Naive thymus-derived CD8-positive, alpha-beta T cell (primary cell): ENCODE results near the gene OR52I1. TPM values are rescaled to one million over a fixed set of nuclear protein-coding genes. Genes with fewer than 3 reads are reported as not detected.
A peak's percentile ranks its signal among the peaks of the same experiment; 100 is the strongest.

Source experiments
- ATAC-seq, 2 donors: fragments of 150-1000 bp; cut with Tn5 transposase in 1 of 2; sonication (Bioruptor Pico), chemical (Tn5 transposase) in 1 of 2; 1 replicate in 1 of 2; 2 replicates in 1 of 2; pipeline ENCODE4 v1.10.0; 2021; ENCODE audit warnings: mild to moderate bottlenecking in 2 of 2, moderate library complexity in 2 of 2
- POLR2A ChIA-PET: fragments of 350-600 bp; sonication (Branson Sonifier 250); formaldehyde crosslinking; loops from one replicate; lab custom pipeline; 2021; ENCODE audit warnings: antibody characterized with exemption; lab: Charles Lee
- DNase-seq, 10 donors: peaks; one replicate each; pipeline versions ENCODE4 v3.0.0 to v3.0.0-alpha.2; 2020 to 2022
- H3K27ac Mint-ChIP-seq, 10 donors: one replicate each; pipeline ENCODE4 v1.8.0; 2020 to 2022; ENCODE audit warnings: mild to moderate bottlenecking in 10 of 10, mixed read lengths in 10 of 10, moderate library complexity in 4 of 10, inconsistent platforms in 1 of 10
- H3K27me3 Mint-ChIP-seq, 5 donors: one replicate each; pipeline ENCODE4 v1.8.0; 2021 to 2022; ENCODE audit warnings: mixed read lengths in 5 of 5
- H3K36me3 Mint-ChIP-seq, 3 donors: one replicate each; pipeline ENCODE4 v1.8.0; 2020 to 2022; ENCODE audit warnings: mixed read lengths in 3 of 3, mild to moderate bottlenecking in 2 of 3, inconsistent platforms in 1 of 3
- H3K4me1 Mint-ChIP-seq, 4 donors: one replicate each; pipeline ENCODE4 v1.8.0; 2021 to 2022; ENCODE audit warnings: mixed read lengths in 4 of 4
- H3K4me3 Mint-ChIP-seq, 10 donors: one replicate each; pipeline ENCODE4 v1.8.0; 2020 to 2022; ENCODE audit warnings: mild to moderate bottlenecking in 10 of 10, mixed read lengths in 10 of 10, moderate library complexity in 6 of 10, inconsistent platforms in 1 of 10
- H3K9me3 Mint-ChIP-seq, 9 donors: one replicate each; pipeline ENCODE4 v1.8.0; 2020 to 2022; ENCODE audit warnings: mixed read lengths in 9 of 9, mild to moderate bottlenecking in 3 of 9, inconsistent platforms in 1 of 9, moderate library complexity in 1 of 9
- polyA plus RNA-seq, 3 donors: library from polyadenylated mRNA; unstranded; fragments of 300-500 nt; fragmentation: Illumina TruSeq; gene quantifications; one replicate each; pipeline ENCODE4 v1.2.3, GENCODE V29; 2021
- total RNA-seq, 8 experiments: library from RNA in 2 of 8; stranded (reverse) in 2 of 8; gene quantifications; one replicate each; pipeline ENCODE4 v1.2.3 and lab custom pipeline; 2021 to 2026

OR52I1 gene
- total and polyA plus RNA-seq, 5 experiments from 2014 or later: not detected

DNA sequence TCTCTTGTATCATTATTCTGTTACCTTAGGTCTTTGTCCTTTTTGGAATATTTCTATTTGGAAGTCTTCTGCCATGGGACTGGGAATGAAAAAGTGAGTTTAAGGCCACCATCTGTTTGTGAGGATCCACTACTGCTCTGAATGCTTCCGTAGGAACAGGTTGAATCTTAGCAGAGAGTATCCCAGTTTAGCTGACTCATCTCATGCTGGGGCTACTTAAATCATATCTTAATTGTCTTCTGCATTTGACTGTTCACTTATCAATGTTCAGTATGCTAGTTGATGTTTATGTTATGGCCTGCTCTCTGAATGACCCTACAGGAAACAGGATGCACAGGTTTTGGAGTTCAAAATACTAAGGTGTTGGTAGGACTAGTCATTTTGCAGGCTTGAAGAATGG lies 13.7 kb upstream of the OR52I1 start:
- no peak overlapping the region for H3K4me3 Mint-ChIP-seq
- peaks cover 17 to 77% (median 41%) of the 10 kb centered on the region in 5 donors for H3K27me3 Mint-ChIP-seq
- POLR2A ChIA-PET: interaction anchor here (0.5 kb wide), 1 partner anchor 478 kb away, joined by 3 read pairs; no protein-coding TSS in a partner anchor

GRCh38 chr11:4581443-4581842 lies 12.4 kb upstream of the OR52I1 start, which contains the start of gene OR52I2:
Gene OR52I2, plus strand, starts transcription at chr11:4581743.
- Mint-ChIP-seq H3K27ac (peak within 1 kb of the TSS in 2 of 10 donors; percentile 0 to 25), H3K36me3 (no peaks in the 10 kb centered on the region), H3K4me1 (no peaks in the 10 kb centered on the region), H3K27me3 (peaks cover 16 to 68% (median 40%) of the 10 kb centered on the region in 5 donors), H3K9me3 (peaks cover 0 to 9% (median 0%) of the 10 kb centered on the region in 9 donors), H3K4me3 (no peak within 1 kb of the TSS)
- DNase-seq: no peak
- POLR2A ChIA-PET: no interaction called here
- ATAC-seq: no peak

More for the DNA sequence above, 13.7 kb upstream of the OR52I1 start:
- Mint-ChIP-seq H3K4me1 (peaks cover 0 to 8% (median 4%) of the 10 kb centered on the region in 4 donors), H3K36me3 (no peaks in the 10 kb centered on the region), H3K9me3 (peaks cover 0 to 9% (median 0%) of the 10 kb centered on the region in 9 donors), H3K27ac (no peak overlapping the region)
- DNase-seq (no peak), ATAC-seq (no peak)

GRCh38 chr11:4589017-4589416 lies 4.8 kb upstream of the OR52I1 start:
- H3K4me1 Mint-ChIP-seq: no peaks in the 10 kb centered on the region
- DNase-seq (no peak), ATAC-seq (no peak)
- H3K36me3 Mint-ChIP-seq: peaks cover 0 to 4% (median 0%) of the 10 kb centered on the region in 3 donors
- H3K27me3 Mint-ChIP-seq: peaks cover 6 to 21% (median 14%) of the 10 kb centered on the region in 5 donors
- POLR2A ChIA-PET: no interaction called here
- H3K4me3 Mint-ChIP-seq: no peak overlapping the region
- H3K27ac Mint-ChIP-seq: no peak overlapping the region
- no peaks in the 10 kb centered on the region for H3K9me3 Mint-ChIP-seq

DNA sequence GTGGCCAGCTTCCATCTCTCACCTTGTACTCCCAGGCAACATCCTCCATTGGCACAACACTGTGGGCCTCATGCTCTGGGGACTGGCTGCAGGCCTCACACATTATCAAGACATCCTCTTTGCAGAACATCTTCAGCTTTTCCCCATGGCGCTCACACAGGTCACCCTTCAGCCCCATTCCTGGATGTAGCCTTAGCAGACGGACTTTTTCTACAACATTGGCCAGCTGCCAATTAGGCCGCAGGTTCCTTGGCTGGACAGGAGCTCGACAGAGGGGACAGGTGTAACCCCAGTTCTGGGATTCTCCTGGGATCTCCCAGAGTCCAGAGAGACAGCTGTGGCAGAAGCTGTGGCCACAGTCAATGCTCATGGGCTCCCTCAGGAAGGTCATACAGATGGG lies 11.2 kb downstream of the OR52I1 start:
- no peak for DNase-seq
- H3K9me3 Mint-ChIP-seq: peaks cover 0 to 3% (median 0%) of the 10 kb centered on the region in 9 donors
- peaks cover 22 to 56% (median 45%) of the 10 kb centered on the region in 4 donors for H3K4me1 Mint-ChIP-seq
- peak overlapping the region in 1 of 10 donors; percentile 7 for H3K27ac Mint-ChIP-seq
- peaks cover 0 to 49% (median 21%) of the 10 kb centered on the region in 3 donors for H3K36me3 Mint-ChIP-seq
- POLR2A ChIA-PET: no interaction called here
- no peak for ATAC-seq
- H3K4me3 Mint-ChIP-seq: peak overlapping the region in 1 of 10 donors; percentile 20
- no peaks in the 10 kb centered on the region for H3K27me3 Mint-ChIP-seq

- Mint-ChIP-seq H3K27me3 (no peaks in the 10 kb centered on the region), H3K36me3 (peaks cover 0 to 35% (median 9%) of the 10 kb centered on the region in 3 donors), H3K4me3 (peak overlapping the region; percentile 89 to 98 (median 96)), H3K9me3 (peaks cover 0 to 3% (median 0%) of the 10 kb centered on the region in 9 donors), H3K4me1 (peaks cover 27 to 64% (median 51%) of the 10 kb centered on the region in 4 donors), H3K27ac (peak overlapping the region in 7 of 10 donors; percentile 93 to 98 (median 96))
- DNase-seq (no peak), ATAC-seq (no peak)
- POLR2A ChIA-PET: no interaction called here
Measured at GRCh38 chr11:4606231-4607015, 12.6 kb downstream of the OR52I1 start.

DNA sequence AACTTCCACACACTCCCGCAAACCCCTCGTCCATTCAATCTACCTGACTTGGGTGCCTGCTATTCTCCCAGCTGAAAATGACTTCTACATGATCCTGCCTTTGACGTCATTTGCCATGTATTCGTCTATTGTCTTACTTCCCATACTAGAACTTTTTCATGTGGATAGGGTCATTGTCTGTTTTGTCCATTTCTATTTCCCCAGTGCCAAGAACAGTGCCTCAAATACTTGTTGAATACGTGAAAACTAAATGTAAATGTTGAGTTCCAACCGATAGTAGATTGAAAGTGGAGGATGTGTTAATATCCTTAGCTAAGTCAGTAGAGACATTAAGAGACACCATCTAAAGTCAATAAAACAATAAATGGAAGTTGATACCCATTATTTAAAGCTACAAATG lies 13.3 kb downstream of the OR52I1 start:
- DNase-seq (no peak), ATAC-seq (no peak)
- Mint-ChIP-seq H3K9me3 (peaks cover 0 to 3% (median 0%) of the 10 kb centered on the region in 9 donors), H3K4me1 (peaks cover 26 to 64% (median 51%) of the 10 kb centered on the region in 4 donors), H3K4me3 (peak overlapping the region; percentile 89 to 98 (median 96)), H3K27me3 (no peaks in the 10 kb centered on the region), H3K27ac (peak overlapping the region; percentile 93 to 98 (median 96)), H3K36me3 (peaks cover 0 to 29% (median 4%) of the 10 kb centered on the region in 3 donors)
- POLR2A ChIA-PET: no interaction called here

- Mint-ChIP-seq H3K27me3 (no peaks in the 10 kb centered on the region), H3K9me3 (peaks cover 0 to 3% (median 0%) of the 10 kb centered on the region in 9 donors), H3K4me1 (peaks cover 25 to 64% (median 51%) of the 10 kb centered on the region in 4 donors), H3K27ac (peak within 1 kb of the TSS; percentile 93 to 98 (median 96)), H3K36me3 (peaks cover 0 to 21% (median 2%) of the 10 kb centered on the region in 3 donors), H3K4me3 (peak within 1 kb of the TSS; percentile 89 to 98 (median 96))
- DNase-seq (peak; percentile 90 to 96 (median 94)), ATAC-seq (peak; percentile 99 to 100)
- POLR2A ChIA-PET: no interaction called here
Measured at GRCh38 chr11:4607781-4608666, 14.2 kb downstream of the OR52I1 start, which contains the start of gene TRIM68. Gene TRIM68, minus strand, starts transcription at chr11:4608231. Its CDS starts 2,727 bp downstream, at chr11:4605504.

- ATAC-seq (no peak), DNase-seq (peak in 2 of 10 donors; percentile 9 to 19)
- H3K4me3 Mint-ChIP-seq: peak overlapping the region; percentile 40 to 98 (median 78)
- peak overlapping the region; percentile 41 to 98 (median 95) for H3K27ac Mint-ChIP-seq
- POLR2A ChIA-PET: no interaction called here
- H3K27me3 Mint-ChIP-seq: peaks cover 0 to 7% (median 2%) of the 10 kb centered on the region in 5 donors
- H3K36me3 Mint-ChIP-seq: no peaks in the 10 kb centered on the region
- peaks cover 0 to 3% (median 0%) of the 10 kb centered on the region in 9 donors for H3K9me3 Mint-ChIP-seq
- peaks cover 20 to 49% (median 43%) of the 10 kb centered on the region in 4 donors for H3K4me1 Mint-ChIP-seq
Measured at GRCh38 chr11:4610258-4610935, 16.6 kb downstream of the OR52I1 start.

DNA sequence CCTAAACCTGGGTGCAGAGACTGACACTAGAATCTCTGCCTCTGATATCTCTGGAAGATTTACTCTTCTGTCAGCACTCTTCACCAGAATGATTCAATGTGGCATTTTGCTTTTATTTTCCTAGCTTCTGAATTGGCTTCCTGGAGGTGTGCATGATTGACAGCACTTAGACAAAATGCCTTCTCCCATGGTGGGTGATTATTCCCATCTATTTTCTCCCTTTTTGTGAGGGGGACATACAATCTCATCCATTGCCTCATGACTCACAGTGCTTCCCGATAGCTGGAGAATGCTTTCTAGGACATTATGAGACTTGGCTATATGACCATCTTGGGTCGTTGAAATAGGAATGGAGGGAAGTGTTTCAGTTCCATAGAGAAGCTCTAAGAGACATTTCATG lies 18.1 kb downstream of the OR52I1 start:
- DNase-seq: no peak
- ATAC-seq: no peak
- peaks cover 0 to 3% (median 0%) of the 10 kb centered on the region in 9 donors for H3K9me3 Mint-ChIP-seq
- H3K36me3 Mint-ChIP-seq: no peaks in the 10 kb centered on the region
- H3K4me3 Mint-ChIP-seq: no peak overlapping the region
- POLR2A ChIA-PET: no interaction called here
- peaks cover 2 to 15% (median 6%) of the 10 kb centered on the region in 5 donors for H3K27me3 Mint-ChIP-seq
- peak overlapping the region in 1 of 10 donors; percentile 20 for H3K27ac Mint-ChIP-seq
- H3K4me1 Mint-ChIP-seq: peaks cover 18 to 34% (median 31%) of the 10 kb centered on the region in 4 donors

GRCh38 chr11:4615856-4616444 lies 22.1 kb downstream of the OR52I1 start:
- H3K27me3 Mint-ChIP-seq: peaks cover 13 to 23% (median 16%) of the 10 kb centered on the region in 5 donors
- H3K36me3 Mint-ChIP-seq: no peaks in the 10 kb centered on the region
- ATAC-seq: no peak
- peaks cover 0 to 2% (median 0%) of the 10 kb centered on the region in 4 donors for H3K4me1 Mint-ChIP-seq
- no peak overlapping the region for H3K4me3 Mint-ChIP-seq
- peaks cover 0 to 1% (median 0%) of the 10 kb centered on the region in 9 donors for H3K9me3 Mint-ChIP-seq
- H3K27ac Mint-ChIP-seq: no peak overlapping the region
- POLR2A ChIA-PET: no interaction called here
- DNase-seq: no peak

- H3K4me1 Mint-ChIP-seq: peaks cover 0 to 2% (median 0%) of the 10 kb centered on the region in 4 donors
Measured at GRCh38 chr11:4619514-4619913, 25.7 kb downstream of the OR52I1 start.

More at GRCh38 chr11:4619514-4619913, 25.7 kb downstream of the OR52I1 start:
- ATAC-seq: no peak
- Mint-ChIP-seq H3K27me3 (peaks cover 16 to 29% (median 17%) of the 10 kb centered on the region in 5 donors), H3K4me3 (no peak overlapping the region), H3K27ac (no peak overlapping the region), H3K36me3 (no peaks in the 10 kb centered on the region), H3K9me3 (peaks cover 0 to 7% (median 0%) of the 10 kb centered on the region in 9 donors)
- POLR2A ChIA-PET: no interaction called here
- DNase-seq: no peak
